Temporal lobe (tissue), 2 donors: ENCODE measurements around the gene HCAR1. TPM values are rescaled to one million over a fixed set of nuclear protein-coding genes. Genes with fewer than 3 reads are reported as not detected.

Experiments used
- small RNA-seq: library from RNA; depleted of rRNA; stranded (forward); fragments of <200 nt; gene quantifications from one replicate; pipeline ENCODE3, GENCODE V24; 2014; ENCODE audit warnings: low replicate concordance
- total RNA-seq: library from RNA; depleted of rRNA; stranded (reverse); fragments of >200 nt; gene quantifications from one replicate; pipeline ENCODE4 v1.2.3, GENCODE V29; 2014

HCAR1 gene
- total RNA-seq, 1 donor from 2014 or later = 0.49 TPM

Small RNAs within 50 kb of the gene (small RNA-seq; reads per million reads assigned to genes)
- gene AC026333.2 = not detected
- gene RF00019 = not detected

Other genes with a start within 250 kb of the HCAR1 start
- 25.6 TPM for gene ZCCHC8, start 229.9 kb downstream of the HCAR1 start, total RNA-seq
- gene RSRC2, start 203.9 kb downstream of the HCAR1 start, total RNA-seq = 50.6 TPM
- gene KNTC1, start 203.6 kb downstream of the HCAR1 start, total RNA-seq = 17.5 TPM
- gene HCAR2, start 27.5 kb downstream of the HCAR1 start, total RNA-seq = not detected
- gene HCAR3, start 14.0 kb downstream of the HCAR1 start, total RNA-seq = under 0.01 TPM
- gene DENR, start 22.0 kb upstream of the HCAR1 start, total RNA-seq = 33.4 TPM
- 7.4 TPM for gene CCDC62, start 43.7 kb upstream of the HCAR1 start, total RNA-seq
- gene HIP1R, start 104.6 kb upstream of the HCAR1 start, total RNA-seq = 75.7 TPM
- gene VPS37B, start 165.3 kb upstream of the HCAR1 start, total RNA-seq = 21.9 TPM
- gene ABCB9, start 235.6 kb upstream of the HCAR1 start, total RNA-seq = 15.0 TPM
- gene OGFOD2, start 244.4 kb upstream of the HCAR1 start, total RNA-seq = 4.9 TPM
- 26.3 TPM for gene ARL6IP4, start 249.8 kb upstream of the HCAR1 start, total RNA-seq